ENCODE data around the gene SLC18A2.
"Not testable (repeated sequence)": the region's sequence is repeated elsewhere in the genome, so short reads cannot be mapped to it uniquely, and the experiment has no call there.

Gene SLC18A2

GRCh38 chr10:117298219-117298618 lies 57.3 kb downstream of the SLC18A2 start:
- H3K27ac Mint-ChIP-seq: no peak overlapping the region
- H3K36me3 Mint-ChIP-seq (ENCODE audit: low read depth): peaks cover 13% of the 10 kb centered on the region
- no peaks in the 10 kb centered on the region for H3K27me3 Mint-ChIP-seq (ENCODE audit: low read depth)
- H3K4me1 Mint-ChIP-seq (ENCODE audit: low read depth): no peaks in the 10 kb centered on the region
- no peak overlapping the region for H3K4me3 Mint-ChIP-seq
- H3K9me3 Mint-ChIP-seq: peaks cover 6% of the 10 kb centered on the region

- H3K36me3 Mint-ChIP-seq (ENCODE audit: low read depth): peaks cover 16% of the 10 kb centered on the region
- H3K4me1 Mint-ChIP-seq (ENCODE audit: low read depth): no peaks in the 10 kb centered on the region
- no peak overlapping the region for H3K4me3 Mint-ChIP-seq
- peaks cover 6% of the 10 kb centered on the region for H3K9me3 Mint-ChIP-seq
- H3K27me3 Mint-ChIP-seq (ENCODE audit: low read depth): no peaks in the 10 kb centered on the region
- no peak overlapping the region for H3K27ac Mint-ChIP-seq
Observed at GRCh38 chr10:117299435-117299834, 58.5 kb downstream of the SLC18A2 start.

- Mint-ChIP-seq H3K4me1 (ENCODE audit: low read depth) (no peaks in the 10 kb centered on the region), H3K4me3 (no peak overlapping the region), H3K36me3 (ENCODE audit: low read depth) (peaks cover 14% of the 10 kb centered on the region), H3K27me3 (ENCODE audit: low read depth) (no peaks in the 10 kb centered on the region), H3K9me3 (peaks cover 6% of the 10 kb centered on the region), H3K27ac (no peak overlapping the region)
Observed at GRCh38 chr10:117300671-117301070, 59.8 kb downstream of the SLC18A2 start.

- not testable (repeated sequence) for H3K4me1 Mint-ChIP-seq (ENCODE audit: low read depth); H3K27ac Mint-ChIP-seq; H3K4me3 Mint-ChIP-seq; H3K9me3 Mint-ChIP-seq; H3K27me3 Mint-ChIP-seq (ENCODE audit: low read depth)
- peaks cover 12% of the 10 kb centered on the region for H3K36me3 Mint-ChIP-seq (ENCODE audit: low read depth)
Observed at GRCh38 chr10:117303451-117303850, 62.5 kb downstream of the SLC18A2 start.

- Mint-ChIP-seq H3K9me3 (peaks cover 6% of the 10 kb centered on the region), H3K4me3 (no peak overlapping the region), H3K27ac (no peak overlapping the region), H3K27me3 (ENCODE audit: low read depth) (no peaks in the 10 kb centered on the region), H3K36me3 (ENCODE audit: low read depth) (peaks cover 7% of the 10 kb centered on the region), H3K4me1 (ENCODE audit: low read depth) (peaks cover 2% of the 10 kb centered on the region)
Observed at GRCh38 chr10:117306674-117307073, 65.8 kb downstream of the SLC18A2 start.

- Mint-ChIP-seq H3K36me3 (ENCODE audit: low read depth) (peaks cover 8% of the 10 kb centered on the region), H3K4me3 (no peak overlapping the region), H3K27me3 (ENCODE audit: low read depth) (no peaks in the 10 kb centered on the region), H3K9me3 (no peaks in the 10 kb centered on the region), H3K4me1 (ENCODE audit: low read depth) (peaks cover 2% of the 10 kb centered on the region), H3K27ac (no peak overlapping the region)
Observed at GRCh38 chr10:117311261-117311660, 70.3 kb downstream of the SLC18A2 start.

GRCh38 chr10:117312430-117312829 lies 71.5 kb downstream of the SLC18A2 start:
- H3K9me3 Mint-ChIP-seq: no peaks in the 10 kb centered on the region
- H3K27me3 Mint-ChIP-seq (ENCODE audit: low read depth): no peaks in the 10 kb centered on the region
- H3K27ac Mint-ChIP-seq: no peak overlapping the region
- H3K4me3 Mint-ChIP-seq: no peak overlapping the region
- H3K36me3 Mint-ChIP-seq (ENCODE audit: low read depth): peaks cover 8% of the 10 kb centered on the region
- peaks cover 2% of the 10 kb centered on the region for H3K4me1 Mint-ChIP-seq (ENCODE audit: low read depth)

- Mint-ChIP-seq H3K9me3 (no peaks in the 10 kb centered on the region), H3K4me3 (no peak overlapping the region), H3K27me3 (ENCODE audit: low read depth) (no peaks in the 10 kb centered on the region), H3K27ac (no peak overlapping the region), H3K4me1 (ENCODE audit: low read depth) (peaks cover 2% of the 10 kb centered on the region), H3K36me3 (ENCODE audit: low read depth) (peaks cover 8% of the 10 kb centered on the region)
Observed at GRCh38 chr10:117313641-117314040, 72.7 kb downstream of the SLC18A2 start.

- H3K4me1 Mint-ChIP-seq (ENCODE audit: low read depth): no peaks in the 10 kb centered on the region
- H3K9me3 Mint-ChIP-seq: no peaks in the 10 kb centered on the region
- H3K27ac Mint-ChIP-seq: no peak overlapping the region
- no peak overlapping the region for H3K4me3 Mint-ChIP-seq
- peaks cover 7% of the 10 kb centered on the region for H3K36me3 Mint-ChIP-seq (ENCODE audit: low read depth)
- no peaks in the 10 kb centered on the region for H3K27me3 Mint-ChIP-seq (ENCODE audit: low read depth)
Observed at GRCh38 chr10:117316701-117317100, 75.8 kb downstream of the SLC18A2 start.

- Mint-ChIP-seq H3K36me3 (ENCODE audit: low read depth) (no peaks in the 10 kb centered on the region), H3K4me3 (no peak overlapping the region), H3K4me1 (ENCODE audit: low read depth) (no peaks in the 10 kb centered on the region), H3K9me3 (no peaks in the 10 kb centered on the region), H3K27me3 (ENCODE audit: low read depth) (no peaks in the 10 kb centered on the region), H3K27ac (no peak overlapping the region)
Observed at GRCh38 chr10:117318909-117319308, 78.0 kb downstream of the SLC18A2 start.

- Mint-ChIP-seq H3K9me3 (no peaks in the 10 kb centered on the region), H3K4me3 (no peak overlapping the region), H3K27ac (no peak overlapping the region), H3K36me3 (ENCODE audit: low read depth) (no peaks in the 10 kb centered on the region), H3K4me1 (ENCODE audit: low read depth) (no peaks in the 10 kb centered on the region), H3K27me3 (ENCODE audit: low read depth) (no peaks in the 10 kb centered on the region)
Observed at GRCh38 chr10:117320050-117320665, 79.2 kb downstream of the SLC18A2 start.

GRCh38 chr10:117322260-117322659 lies 81.3 kb downstream of the SLC18A2 start:
- Mint-ChIP-seq H3K27me3 (ENCODE audit: low read depth) (no peaks in the 10 kb centered on the region), H3K27ac (no peak overlapping the region), H3K4me3 (no peak overlapping the region), H3K4me1 (ENCODE audit: low read depth) (no peaks in the 10 kb centered on the region), H3K9me3 (no peaks in the 10 kb centered on the region), H3K36me3 (ENCODE audit: low read depth) (peaks cover 3% of the 10 kb centered on the region)

- H3K4me3 Mint-ChIP-seq: no peak overlapping the region
- H3K36me3 Mint-ChIP-seq (ENCODE audit: low read depth): peaks cover 3% of the 10 kb centered on the region
- H3K4me1 Mint-ChIP-seq (ENCODE audit: low read depth): no peaks in the 10 kb centered on the region
Observed at GRCh38 chr10:117324367-117324766, 83.5 kb downstream of the SLC18A2 start.

GRCh38 chr10:117327262-117327661 lies 86.3 kb downstream of the SLC18A2 start:
- Mint-ChIP-seq H3K27me3 (ENCODE audit: low read depth) (no peaks in the 10 kb centered on the region), H3K4me1 (ENCODE audit: low read depth) (peaks cover 2% of the 10 kb centered on the region), H3K27ac (no peak overlapping the region), H3K36me3 (ENCODE audit: low read depth) (peaks cover 11% of the 10 kb centered on the region), H3K9me3 (no peaks in the 10 kb centered on the region), H3K4me3 (no peak overlapping the region)

More at GRCh38 chr10:117324367-117324766, 83.5 kb downstream of the SLC18A2 start:
- Mint-ChIP-seq H3K27me3 (ENCODE audit: low read depth) (no peaks in the 10 kb centered on the region), H3K9me3 (no peaks in the 10 kb centered on the region), H3K27ac (no peak overlapping the region)

All from T-helper 1 cell treated with Interleukin-12 subunit alpha and Interleukin-12 subunit beta and Interleukin-4 antibody, amounts not matched to agents 30 μg/mL and 1 μg/mL, for 36 hours (primary cell).